ENCODE results near the gene SLC2A4RG. TPM values are rescaled to one million over a fixed set of nuclear protein-coding genes. Genes with fewer than 3 reads are reported as not detected.

SLC2A4RG gene
- total RNA-seq, 4 donors from 2014 or later = 26.0 to 55.9 (median 39.3) TPM

DNA sequence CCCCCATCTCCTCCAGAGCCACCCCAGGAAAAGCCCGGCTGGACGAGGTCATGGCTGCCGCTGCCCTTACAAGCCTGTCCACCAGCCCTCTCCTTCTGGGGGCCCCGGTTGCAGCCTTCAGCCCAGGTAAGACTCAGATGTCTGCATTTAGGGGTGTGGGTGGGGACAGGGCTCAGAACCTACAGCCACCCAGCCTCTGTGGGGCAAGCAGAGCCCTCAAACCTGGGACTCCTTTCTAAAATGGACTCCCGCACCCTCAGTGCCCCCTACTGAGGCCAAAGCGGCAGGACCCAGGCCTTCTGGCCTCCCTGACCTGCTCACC, 1.7 kb downstream of the SLC2A4RG start:
- no peak for DNase-seq
- 13 to 63% methylated on average over 2 to 4 of the region's 6 CpGs for WGBS, 2 donors
- Histone ChIP-seq H3K4me1 (peaks cover 19 to 29% of the 10 kb centered on the region in 2 donors), H3K4me3 (replicated peaks in 1 of 3) (peak overlapping the region in 1 of 3 donors; percentile 66), H3K36me3 (peaks cover 15 to 20% of the 10 kb centered on the region in 2 donors), H3K27ac (peak overlapping the region; percentile 54 to 94 (median 88)), H3K27me3 (no peaks in the 10 kb centered on the region), H3K9me3 (no peaks in the 10 kb centered on the region)
- intact Hi-C loops (cut with DNase I) = loop anchor here (5.0 kb wide), 1 partner anchor 204 kb away; the partner anchor contains the start of gene PTK6
- TF ChIP-seq POLR2A (IDR thresholded peaks at IDR 0.05) = no peak
- no peak for TF ChIP-seq CTCF (IDR thresholded peaks at IDR 0.05)

DNA sequence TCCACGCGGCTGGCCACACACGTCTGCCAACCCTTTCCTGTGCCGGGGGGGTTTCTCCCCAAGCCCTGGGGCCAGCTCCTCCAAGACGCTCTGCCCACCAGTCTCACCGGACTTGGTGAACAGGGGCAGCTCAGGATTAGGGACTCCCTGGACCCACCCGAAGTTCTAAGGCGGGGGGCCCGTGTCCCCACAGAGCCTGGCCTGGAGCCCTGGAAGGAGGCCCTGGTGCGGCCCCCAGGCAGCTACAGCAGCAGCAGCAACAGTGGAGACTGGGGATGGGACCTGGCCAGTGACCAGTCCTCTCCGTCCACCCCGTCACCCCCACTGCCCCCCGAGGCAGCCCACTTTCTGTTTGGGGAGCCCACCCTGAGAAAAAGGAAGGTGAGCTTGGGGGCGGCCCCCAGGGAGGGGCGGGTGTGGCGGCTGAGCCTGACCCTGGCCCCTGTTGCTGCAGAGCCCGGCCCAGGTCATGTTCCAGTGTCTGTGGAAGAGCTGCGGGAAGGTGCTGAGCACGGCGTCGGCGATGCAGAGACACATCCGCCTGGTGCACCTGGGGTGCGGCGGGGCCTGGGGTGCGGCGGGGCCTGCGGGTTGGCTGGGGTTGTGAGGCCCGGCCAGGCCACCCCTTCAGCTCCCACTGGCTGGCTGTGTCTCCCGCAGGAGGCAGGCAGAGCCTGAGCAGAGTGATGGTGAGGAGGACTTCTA, 2.3 kb downstream of the SLC2A4RG start:
- Histone ChIP-seq H3K27me3 (no peaks in the 10 kb centered on the region), H3K36me3 (peaks cover 20 to 21% of the 10 kb centered on the region in 2 donors), H3K4me1 (peaks cover 19 to 29% of the 10 kb centered on the region in 2 donors), H3K4me3 (replicated peaks in 1 of 3) (no peak overlapping the region), H3K9me3 (no peaks in the 10 kb centered on the region), H3K27ac (peak overlapping the region; percentile 54 to 94 (median 88))
- TF ChIP-seq CTCF (IDR thresholded peaks at IDR 0.05) (no peak), POLR2A (IDR thresholded peaks at IDR 0.05) (no peak)
- intact Hi-C loops (cut with DNase I) = loop anchor here (5.0 kb wide), 1 partner anchor 205 kb away; the partner anchor contains the start of gene PTK6
- DNase-seq = no peak
- 81 to 88% methylated on average over 19 to 22 of the region's 30 CpGs for WGBS, 2 donors

DNA sequence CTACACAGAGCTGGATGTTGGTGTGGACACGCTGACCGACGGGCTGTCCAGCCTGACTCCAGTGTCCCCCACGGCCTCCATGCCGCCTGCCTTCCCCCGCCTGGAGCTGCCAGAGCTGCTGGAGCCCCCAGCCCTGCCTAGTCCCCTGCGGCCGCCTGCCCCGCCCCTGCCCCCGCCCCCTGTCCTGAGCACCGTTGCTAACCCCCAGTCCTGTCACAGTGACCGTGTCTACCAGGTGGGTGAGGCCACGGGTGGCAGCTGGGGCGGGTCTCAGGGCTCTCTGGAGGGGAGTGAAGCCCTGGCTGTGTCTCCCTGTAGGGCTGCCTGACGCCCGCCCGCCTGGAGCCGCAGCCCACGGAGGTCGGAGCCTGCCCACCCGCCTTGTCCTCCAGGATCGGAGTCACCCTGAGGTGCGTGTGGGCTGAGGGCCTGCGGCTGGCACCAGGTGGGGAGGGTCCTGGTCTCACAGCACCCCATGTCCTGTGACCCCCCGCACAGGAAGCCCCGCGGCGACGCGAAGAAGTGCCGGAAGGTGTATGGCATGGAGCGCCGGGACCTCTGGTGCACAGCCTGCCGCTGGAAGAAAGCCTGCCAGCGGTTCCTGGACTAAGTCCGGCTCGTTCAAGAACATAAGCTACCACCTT, 2.9 kb downstream of the SLC2A4RG start:
- Histone ChIP-seq H3K27me3 (no peaks in the 10 kb centered on the region), H3K27ac (no peak overlapping the region), H3K4me1 (peaks cover 19 to 29% of the 10 kb centered on the region in 2 donors), H3K4me3 (replicated peaks in 1 of 3) (no peak overlapping the region), H3K9me3 (no peaks in the 10 kb centered on the region), H3K36me3 (peaks cover 20 to 21% of the 10 kb centered on the region in 2 donors)
- TF ChIP-seq POLR2A (IDR thresholded peaks at IDR 0.05) (no peak), CTCF (IDR thresholded peaks at IDR 0.05) (no peak)
- no peak for DNase-seq
- WGBS, 2 donors = 89 to 92% methylated on average over 30 to 32 of the region's 37 CpGs
- intact Hi-C loops (cut with DNase I) = loop anchor here (5.0 kb wide), 1 partner anchor 205 kb away; the partner anchor contains the start of gene PTK6

- intact Hi-C loops (cut with DNase I) = loop anchor here (5.0 kb wide), 1 partner anchor 206 kb away; the partner anchor contains the start of gene PTK6
- Histone ChIP-seq H3K27ac (no peak overlapping the region), H3K4me1 (peaks cover 17 to 22% of the 10 kb centered on the region in 2 donors), H3K36me3 (peaks cover 20 to 21% of the 10 kb centered on the region in 2 donors), H3K9me3 (no peaks in the 10 kb centered on the region), H3K4me3 (replicated peaks in 1 of 3) (no peak overlapping the region), H3K27me3 (no peaks in the 10 kb centered on the region)
- WGBS, 2 donors = 88 to 91% methylated on average over 31 of the region's 31 CpGs
- TF ChIP-seq CTCF (IDR thresholded peaks at IDR 0.05) (no peak), POLR2A (IDR thresholded peaks at IDR 0.05) (no peak)
- DNase-seq = no peak
Observed at GRCh38 chr20:63743210-63743970, 3.8 kb downstream of the SLC2A4RG start.
